ENCODE data around the gene TSC22D2.

The TSC22D2 gene

DNA sequence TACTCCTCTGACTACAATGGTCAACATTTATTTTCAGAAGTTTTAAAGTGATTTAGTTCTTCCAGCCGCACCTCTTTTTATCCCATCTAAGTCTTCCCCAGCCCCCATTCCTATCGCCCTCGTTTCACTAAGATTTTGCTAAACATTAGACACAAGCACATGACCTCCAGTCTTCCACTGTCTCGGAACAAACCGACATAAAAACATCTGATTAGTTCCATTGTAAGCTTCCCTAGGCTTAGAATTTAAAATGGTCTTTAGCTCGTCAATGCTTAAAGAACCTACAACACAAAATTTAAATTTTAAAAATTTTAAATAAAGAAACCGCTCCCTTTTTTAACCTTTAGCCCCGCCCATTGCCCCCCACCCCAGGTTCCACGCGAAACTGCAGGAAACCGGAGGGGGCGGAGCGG lies 284 bp upstream of the TSC22D2 start:
- DNase-seq (ENCODE audit: low read depth) = no peak
- TF ChIP-seq, protein P1, sequence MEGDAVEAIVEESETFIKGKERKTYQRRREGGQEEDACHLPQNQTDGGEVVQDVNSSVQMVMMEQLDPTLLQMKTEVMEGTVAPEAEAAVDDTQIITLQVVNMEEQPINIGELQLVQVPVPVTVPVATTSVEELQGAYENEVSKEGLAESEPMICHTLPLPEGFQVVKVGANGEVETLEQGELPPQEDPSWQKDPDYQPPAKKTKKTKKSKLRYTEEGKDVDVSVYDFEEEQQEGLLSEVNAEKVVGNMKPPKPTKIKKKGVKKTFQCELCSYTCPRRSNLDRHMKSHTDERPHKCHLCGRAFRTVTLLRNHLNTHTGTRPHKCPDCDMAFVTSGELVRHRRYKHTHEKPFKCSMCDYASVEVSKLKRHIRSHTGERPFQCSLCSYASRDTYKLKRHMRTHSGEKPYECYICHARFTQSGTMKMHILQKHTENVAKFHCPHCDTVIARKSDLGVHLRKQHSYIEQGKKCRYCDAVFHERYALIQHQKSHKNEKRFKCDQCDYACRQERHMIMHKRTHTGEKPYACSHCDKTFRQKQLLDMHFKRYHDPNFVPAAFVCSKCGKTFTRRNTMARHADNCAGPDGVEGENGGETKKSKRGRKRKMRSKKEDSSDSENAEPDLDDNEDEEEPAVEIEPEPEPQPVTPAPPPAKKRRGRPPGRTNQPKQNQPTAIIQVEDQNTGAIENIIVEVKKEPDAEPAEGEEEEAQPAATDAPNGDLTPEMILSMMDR (IDR thresholded peaks at IDR 0.05; ENCODE audit: low read depth, low read length, missing control alignments) = no peak
- peak overlapping the region; percentile 79 for H3K4me3 ChIP-seq (ENCODE audit: low read depth, low read length)

DNA sequence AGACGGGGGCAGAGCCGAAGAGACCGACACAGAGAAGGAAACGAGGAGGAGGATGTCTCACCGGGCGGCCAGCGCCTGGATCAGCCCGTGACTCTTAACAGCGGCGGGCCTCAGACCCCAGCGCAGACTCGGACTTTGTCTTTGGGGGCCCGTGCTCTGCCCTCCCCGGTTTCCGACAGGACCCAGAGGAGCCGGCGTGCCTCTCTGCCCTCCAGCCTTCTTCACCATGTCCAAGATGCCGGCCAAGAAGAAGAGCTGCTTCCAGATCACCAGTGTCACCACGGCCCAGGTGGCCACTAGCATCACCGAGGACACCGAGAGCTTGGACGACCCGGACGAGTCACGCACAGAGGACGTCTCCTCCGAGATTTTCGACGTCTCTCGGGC lies 1.0 kb downstream of the TSC22D2 start:
- TF ChIP-seq, protein P1 (IDR thresholded peaks at IDR 0.05; ENCODE audit: low read depth, low read length, missing control alignments) = no peak
- peak overlapping the region; percentile 79 for H3K4me3 ChIP-seq (ENCODE audit: low read depth, low read length)
- no peak for DNase-seq (ENCODE audit: low read depth)

DNA sequence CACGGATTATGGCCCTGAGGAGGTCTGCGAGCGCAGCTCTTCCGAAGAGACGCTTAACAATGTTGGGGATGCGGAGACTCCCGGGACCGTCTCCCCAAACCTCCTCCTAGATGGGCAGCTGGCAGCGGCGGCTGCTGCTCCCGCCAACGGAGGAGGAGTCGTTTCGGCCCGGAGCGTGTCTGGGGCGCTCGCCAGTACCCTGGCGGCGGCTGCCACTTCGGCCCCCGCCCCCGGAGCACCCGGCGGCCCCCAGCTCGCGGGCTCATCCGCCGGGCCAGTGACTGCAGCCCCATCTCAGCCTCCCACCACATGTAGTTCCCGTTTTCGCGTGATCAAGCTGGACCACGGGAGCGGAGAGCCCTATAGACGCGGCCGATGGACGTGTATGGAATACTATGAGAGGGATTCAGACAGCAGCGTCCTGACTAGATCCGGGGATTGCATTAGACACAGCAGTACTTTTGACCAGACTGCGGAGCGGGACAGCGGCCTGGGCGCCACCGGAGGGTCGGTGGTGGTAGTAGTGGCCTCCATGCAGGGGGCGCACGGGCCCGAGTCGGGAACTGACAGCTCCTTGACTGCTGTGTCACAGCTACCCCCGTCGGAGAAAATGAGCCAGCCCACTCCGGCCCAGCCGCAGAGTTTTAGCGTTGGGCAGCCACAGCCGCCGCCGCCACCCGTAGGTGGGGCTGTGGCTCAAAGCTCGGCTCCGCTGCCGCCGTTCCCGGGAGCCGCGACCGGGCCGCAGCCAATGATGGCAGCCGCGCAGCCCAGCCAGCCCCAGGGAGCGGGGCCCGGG lies 1.6 kb downstream of the TSC22D2 start:
- DNase-seq (ENCODE audit: low read depth) = no peak
- TF ChIP-seq, protein P1 (IDR thresholded peaks at IDR 0.05; ENCODE audit: low read depth, low read length, missing control alignments) = peak; percentile 28

DNA sequence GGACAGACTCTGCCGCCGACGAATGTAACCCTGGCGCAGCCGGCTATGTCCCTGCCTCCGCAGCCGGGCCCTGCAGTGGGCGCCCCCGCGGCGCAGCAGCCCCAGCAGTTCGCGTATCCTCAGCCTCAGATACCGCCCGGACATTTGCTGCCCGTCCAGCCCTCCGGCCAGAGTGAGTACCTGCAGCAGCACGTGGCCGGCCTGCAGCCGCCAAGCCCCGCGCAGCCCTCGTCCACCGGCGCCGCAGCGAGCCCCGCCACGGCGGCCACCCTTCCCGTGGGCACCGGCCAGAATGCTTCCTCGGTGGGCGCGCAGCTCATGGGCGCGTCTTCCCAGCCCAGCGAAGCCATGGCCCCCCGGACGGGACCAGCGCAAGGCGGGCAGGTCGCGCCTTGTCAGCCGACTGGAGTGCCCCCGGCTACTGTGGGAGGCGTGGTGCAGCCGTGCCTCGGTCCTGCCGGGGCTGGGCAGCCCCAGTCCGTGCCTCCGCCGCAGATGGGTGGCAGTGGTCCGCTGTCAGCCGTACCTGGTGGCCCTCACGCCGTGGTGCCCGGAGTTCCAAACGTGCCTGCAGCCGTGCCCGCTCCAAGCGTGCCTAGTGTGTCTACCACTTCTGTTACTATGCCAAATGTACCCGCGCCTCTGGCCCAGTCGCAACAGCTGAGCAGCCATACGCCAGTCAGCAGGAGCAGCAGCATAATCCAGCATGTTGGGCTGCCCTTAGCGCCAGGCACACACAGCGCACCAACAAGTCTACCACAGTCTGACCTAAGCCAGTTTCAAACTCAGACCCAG lies 2.4 kb downstream of the TSC22D2 start:
- TF ChIP-seq, protein P1 (IDR thresholded peaks at IDR 0.05; ENCODE audit: low read depth, low read length, missing control alignments) = no peak
- DNase-seq (ENCODE audit: low read depth) = no peak
- peak overlapping the region; percentile 79 for H3K4me3 ChIP-seq (ENCODE audit: low read depth, low read length)

More for the DNA sequence above, 1.6 kb downstream of the TSC22D2 start:
- peak overlapping the region; percentile 79 for H3K4me3 ChIP-seq (ENCODE audit: low read depth, low read length)

DNA sequence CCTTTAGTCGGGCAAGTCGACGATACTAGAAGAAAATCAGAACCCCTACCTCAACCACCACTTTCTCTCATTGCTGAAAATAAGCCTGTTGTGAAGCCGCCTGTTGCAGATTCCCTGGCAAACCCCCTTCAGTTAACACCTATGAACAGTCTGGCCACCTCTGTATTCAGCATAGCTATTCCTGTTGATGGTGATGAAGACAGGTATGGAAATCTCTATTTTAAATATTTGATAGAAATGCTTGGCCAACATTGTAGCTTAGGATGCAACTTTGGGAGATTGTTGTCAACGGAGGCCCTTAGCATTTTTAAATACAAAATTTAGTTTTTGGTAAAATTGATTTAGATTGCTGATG lies 3.0 kb downstream of the TSC22D2 start:
- TF ChIP-seq, protein P1 (IDR thresholded peaks at IDR 0.05; ENCODE audit: low read depth, low read length, missing control alignments) = no peak
- H3K4me3 ChIP-seq (ENCODE audit: low read depth, low read length) = peak overlapping the region; percentile 79
- no peak for DNase-seq (ENCODE audit: low read depth)

DNA sequence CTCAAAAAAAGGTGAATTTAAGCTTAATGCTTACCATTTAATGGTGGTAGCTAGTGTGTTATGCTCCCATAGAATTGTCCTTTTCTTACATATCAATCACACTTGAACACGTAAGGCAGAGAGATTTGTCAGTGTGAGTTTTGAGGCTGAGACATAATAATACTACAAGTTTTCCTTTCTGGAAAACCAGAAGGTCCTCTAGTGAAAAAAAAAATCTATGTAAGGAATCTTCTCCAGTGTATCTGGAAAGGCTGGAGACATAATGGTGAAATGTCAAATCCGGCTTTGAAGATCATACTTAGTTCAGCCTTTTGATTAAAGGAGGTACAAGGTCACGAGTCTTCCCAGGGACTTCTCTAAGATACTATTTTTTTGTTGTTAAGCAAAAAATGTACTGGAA lies 3.4 kb downstream of the TSC22D2 start:
- no peak for DNase-seq (ENCODE audit: low read depth)

More for the DNA sequence above, 3.4 kb downstream of the TSC22D2 start:
- peak overlapping the region; percentile 79 for H3K4me3 ChIP-seq (ENCODE audit: low read depth, low read length)
- TF ChIP-seq, protein P1 (IDR thresholded peaks at IDR 0.05; ENCODE audit: low read depth, low read length, missing control alignments) = no peak

Data from GM12864 (cell line).